Measurements from ENCODE around the gene BCL2.

DNA sequence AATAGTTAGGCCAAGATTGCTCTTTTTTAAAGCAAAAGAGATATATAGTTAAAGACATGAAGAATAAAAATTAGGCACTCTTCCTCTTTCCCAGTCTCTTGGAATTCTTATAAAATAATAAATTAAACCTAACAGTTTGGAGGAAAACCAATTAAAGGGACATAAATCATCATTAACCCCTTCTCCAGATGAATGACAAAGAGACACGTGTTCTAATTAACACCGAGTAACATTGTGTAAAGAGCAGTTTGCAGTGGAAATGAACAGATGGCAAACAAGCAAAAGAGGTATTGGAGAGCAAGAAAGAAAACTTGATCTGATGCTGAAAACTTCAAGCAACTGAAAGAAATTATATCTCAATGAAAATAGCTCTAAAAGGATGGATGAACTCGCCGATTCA is 48.4 kb downstream of the BCL2 start:
- TF ChIP-seq, protein P1, sequence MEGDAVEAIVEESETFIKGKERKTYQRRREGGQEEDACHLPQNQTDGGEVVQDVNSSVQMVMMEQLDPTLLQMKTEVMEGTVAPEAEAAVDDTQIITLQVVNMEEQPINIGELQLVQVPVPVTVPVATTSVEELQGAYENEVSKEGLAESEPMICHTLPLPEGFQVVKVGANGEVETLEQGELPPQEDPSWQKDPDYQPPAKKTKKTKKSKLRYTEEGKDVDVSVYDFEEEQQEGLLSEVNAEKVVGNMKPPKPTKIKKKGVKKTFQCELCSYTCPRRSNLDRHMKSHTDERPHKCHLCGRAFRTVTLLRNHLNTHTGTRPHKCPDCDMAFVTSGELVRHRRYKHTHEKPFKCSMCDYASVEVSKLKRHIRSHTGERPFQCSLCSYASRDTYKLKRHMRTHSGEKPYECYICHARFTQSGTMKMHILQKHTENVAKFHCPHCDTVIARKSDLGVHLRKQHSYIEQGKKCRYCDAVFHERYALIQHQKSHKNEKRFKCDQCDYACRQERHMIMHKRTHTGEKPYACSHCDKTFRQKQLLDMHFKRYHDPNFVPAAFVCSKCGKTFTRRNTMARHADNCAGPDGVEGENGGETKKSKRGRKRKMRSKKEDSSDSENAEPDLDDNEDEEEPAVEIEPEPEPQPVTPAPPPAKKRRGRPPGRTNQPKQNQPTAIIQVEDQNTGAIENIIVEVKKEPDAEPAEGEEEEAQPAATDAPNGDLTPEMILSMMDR (IDR thresholded peaks at IDR 0.05), result no peak
- no peak for TF ChIP-seq EZH2 (IDR thresholded peaks at IDR 0.05)
